NCI-H2227 (cell line): ENCODE measurements around the gene SCN5A.

Experiments
- DNase-seq: peaks from one replicate; lab custom pipeline; 2025; ENCODE audit not compliant: unreplicated experiment; lab: John Stamatoyannopoulos, UW

Gene SCN5A

GRCh38 chr3:38648024-38648658 is 1.3 kb downstream of the SCN5A start:
- no peak for DNase-seq

- DNase-seq, result no peak
Observed at GRCh38 chr3:38647217-38647970, 2.1 kb downstream of the SCN5A start.

- DNase-seq, result peak; percentile 45
Observed at GRCh38 chr3:38646630-38647029, 2.9 kb downstream of the SCN5A start.

GRCh38 chr3:38646062-38646461 is 3.4 kb downstream of the SCN5A start:
- DNase-seq, result no peak

- DNase-seq, result no peak
Observed at GRCh38 chr3:38645601-38646000, 3.9 kb downstream of the SCN5A start.

- no peak for DNase-seq
Observed at GRCh38 chr3:38645076-38645475, 4.4 kb downstream of the SCN5A start.

GRCh38 chr3:38644662-38645053 is 4.8 kb downstream of the SCN5A start:
- no peak for DNase-seq

- no peak for DNase-seq
Observed at GRCh38 chr3:38644016-38644661, 5.3 kb downstream of the SCN5A start.

GRCh38 chr3:38643592-38643991 is 5.9 kb downstream of the SCN5A start:
- DNase-seq, result no peak

- no peak for DNase-seq
Observed at GRCh38 chr3:38643090-38643489, 6.4 kb downstream of the SCN5A start.

GRCh38 chr3:38641461-38642110 is 7.9 kb downstream of the SCN5A start:
- no peak for DNase-seq

GRCh38 chr3:38640661-38641452 is 8.6 kb downstream of the SCN5A start:
- DNase-seq, result peak; percentile 66

- DNase-seq, result no peak
Observed at GRCh38 chr3:38638354-38638753, 11.1 kb downstream of the SCN5A start.

- no peak for DNase-seq
Observed at GRCh38 chr3:38637906-38638305, 11.6 kb downstream of the SCN5A start.

- no peak for DNase-seq
Observed at GRCh38 chr3:38636881-38637280, 12.6 kb downstream of the SCN5A start.

- DNase-seq, result no peak
Observed at GRCh38 chr3:38636464-38636863, 13.0 kb downstream of the SCN5A start.

- DNase-seq, result no peak
Observed at GRCh38 chr3:38634111-38634510, 15.4 kb downstream of the SCN5A start.

GRCh38 chr3:38632989-38633388 is 16.5 kb downstream of the SCN5A start:
- no peak for DNase-seq

- no peak for DNase-seq
Observed at GRCh38 chr3:38630606-38631005, 18.9 kb downstream of the SCN5A start.

- no peak for DNase-seq
Observed at GRCh38 chr3:38630070-38630469, 19.4 kb downstream of the SCN5A start.

GRCh38 chr3:38628835-38629234 is 20.7 kb downstream of the SCN5A start:
- DNase-seq, result no peak
